Endothelial cell of umbilical vein (primary cell): ENCODE results near the gene UPF3A.

ENCODE experiments used
- CTCF ChIP-seq, 2 donors: IDR thresholded peaks; 1 replicate in 1 of 2; 2 replicates in 1 of 2; pipeline ENCODE4 v1.5.1; 2011; ENCODE audit warnings: low read length in 2 of 2, mild to moderate bottlenecking in 2 of 2, moderate library complexity in 2 of 2, control low read depth in 1 of 2, inconsistent platforms in 1 of 2, low read depth in 1 of 2; ENCODE audit not compliant: insufficient read depth in 1 of 2; ENCODE audit errors: extremely low read depth in 1 of 2
- GATA2 ChIP-seq: IDR thresholded peaks from 2 replicates; pipeline ENCODE4 v1.7.0; 2011; ENCODE audit warnings: low read depth, mild to moderate bottlenecking, moderate library complexity, mixed read lengths, low read length; ENCODE audit not compliant: insufficient read length, insufficient read depth
- MAX ChIP-seq: IDR thresholded peaks from 2 replicates; pipeline ENCODE4 v1.6.1; 2011; ENCODE audit not compliant: insufficient read depth, insufficient read length
- MYC ChIP-seq: IDR thresholded peaks from one replicate; pipeline ENCODE4 v1.6.1; 2011; ENCODE audit warnings: mild to moderate bottlenecking, low read depth, low read length
- POLR2A ChIP-seq: IDR thresholded peaks from 2 replicates; pipeline ENCODE4 v1.6.1; 2012; ENCODE audit warnings: low read depth, mild to moderate bottlenecking, control low read depth, low read length
- POLR2AphosphoS5 ChIP-seq: IDR thresholded peaks from 2 replicates; pipeline ENCODE4 v1.6.1; 2012; ENCODE audit warnings: low read depth, mild to moderate bottlenecking, control low read depth, low read length, moderate library complexity; ENCODE audit not compliant: insufficient read depth

GRCh38 chr13:114237415-114238112, 43.8 kb upstream of the UPF3A start:
- TF ChIP-seq CTCF (IDR thresholded peaks at IDR 0.05; ENCODE audit: extremely low read depth in 1 of 2, insufficient read depth in 1 of 2, low read depth in 1 of 2, low read length in 2 of 2) (no peak), POLR2A (no peak), GATA2 (no peak), MAX (no peak), POLR2AphosphoS5 (no peak), MYC (no peak)
